K562 (cell line): ENCODE data around the gene NTN3. TPM values are rescaled to one million over a fixed set of nuclear protein-coding genes. Genes with fewer than 3 reads are reported as not detected.

Experiments used
- ATAC-seq: fragments of 200-7000 bp; cut with Tn5 transposase; 3 replicates; pipeline ENCODE4 v1.9.1; 2020; ENCODE audit warnings: moderate library complexity
- BruUV-seq: library from RNA; stranded (reverse); fragments of 400-500 nt; replicated peaks from 2 replicates; lab custom pipeline; 2021; lab: Mats Ljungman, UMichigan
- CTCF ChIA-PET: fragments of 300-600 bp; formaldehyde crosslinking; extraction: SDS; loops from one replicate; lab custom pipeline; 2021; ENCODE audit warnings: low intra/inter-chr PET ratio; lab: Yijun Ruan, JAX
- POLR2A ChIA-PET: fragments of 300-600, 350-650 bp; sonication (Branson Sonifier 250); formaldehyde crosslinking; extraction: SDS; loops from one replicate; lab custom pipeline; 2021; ENCODE audit warnings: antibody characterized with exemption, inconsistent platforms; lab: Yijun Ruan, JAX
- DNase-seq, 4 experiments: peaks; one replicate each; pipeline versions ENCODE4 v3.0.0 to v3.0.0-alpha.2; 2011 to 2018; ENCODE audit warnings: low spot score in 3 of 4, mixed read lengths in 3 of 4; ENCODE audit errors: extremely low read depth in 1 of 4
- FAIRE-seq: peaks from 2 replicates; lab custom pipeline; 2011; peaks lifted over from hg19 to GRCh38; lab: Jason Lieb, UNC
- H2AFZ ChIP-seq: 2 replicates; pipeline ENCODE4 v1.6.0; 2011; ENCODE audit warnings: low read depth, low read length, control low read depth, inconsistent platforms
- H3K27ac ChIP-seq: fragments of 200-600 bp; 3 replicates; pipeline ENCODE4 v1.8.0; 2011; ENCODE audit warnings: low read depth, mild to moderate bottlenecking, control low read depth, inconsistent platforms, low read length, moderate library complexity, mixed read lengths; ENCODE audit errors: extremely low read depth
- H3K27me3 ChIP-seq, 2 experiments: fragments of 300-600 bp in 1 of 2; 2 replicates in 1 of 2; 3 replicates in 1 of 2; pipeline versions ENCODE4 v1.6.0 to v1.8.0; 2011; ENCODE audit warnings: inconsistent platforms in 2 of 2, low read length in 2 of 2, mild to moderate bottlenecking in 1 of 2, mixed read lengths in 1 of 2, moderate library complexity in 1 of 2; ENCODE audit not compliant: control insufficient read depth in 2 of 2, insufficient read depth in 2 of 2
- H3K36me3 ChIP-seq: fragments of 300-600 bp; 3 replicates; pipeline ENCODE4 v1.8.0; 2011; ENCODE audit warnings: mild to moderate bottlenecking, low read length, inconsistent platforms; ENCODE audit not compliant: control insufficient read depth, insufficient read depth
- H3K4me1 ChIP-seq, 2 experiments: fragments of 200-600 bp in 1 of 2; replicated peaks in 1 of 2; 2 replicates in 1 of 2; 3 replicates in 1 of 2; pipeline versions ENCODE4 v1.5.1 to v1.8.0; 2011; ENCODE audit warnings: inconsistent platforms in 2 of 2, low read length in 2 of 2, mild to moderate bottlenecking in 1 of 2, mixed read lengths in 1 of 2, moderate library complexity in 1 of 2; ENCODE audit not compliant: control insufficient read depth in 2 of 2, insufficient read depth in 2 of 2
- H3K4me2 ChIP-seq: 2 replicates; pipeline ENCODE4 v1.6.1; 2011; ENCODE audit warnings: low read length, control low read depth, inconsistent platforms, mixed read lengths; ENCODE audit not compliant: insufficient read depth
- H3K4me3 ChIP-seq: fragments of 200-600 bp; sonication (generic), shearing (Covaris generic); 2 replicates; pipeline ENCODE4 v1.5.1; 2016; ENCODE audit warnings: control low read depth, inconsistent platforms
- H3K79me2 ChIP-seq: fragments of 200-600 bp; 3 replicates; pipeline ENCODE4 v1.8.0; 2011; ENCODE audit warnings: low read length, inconsistent platforms; ENCODE audit not compliant: control insufficient read depth, insufficient read depth
- H3K9ac ChIP-seq, 2 experiments: 2 replicates each; pipeline versions ENCODE4 v1.6.0 to v1.6.1; 2011; ENCODE audit warnings: low read depth in 2 of 2, low read length in 2 of 2, control low read depth in 1 of 2, inconsistent platforms in 1 of 2, mild to moderate bottlenecking in 1 of 2, mixed read lengths in 1 of 2; ENCODE audit not compliant: insufficient read depth in 1 of 2
- H3K9me1 ChIP-seq: one replicate; pipeline ENCODE4 v1.6.0; 2011; ENCODE audit warnings: inconsistent platforms, mild to moderate bottlenecking, low read length, moderate library complexity; ENCODE audit not compliant: control insufficient read depth, insufficient read depth
- H3K9me3 ChIP-seq: replicated peaks from 2 replicates; pipeline ENCODE4 v1.5.1; 2011; ENCODE audit warnings: low read depth, low read length, inconsistent platforms; ENCODE audit not compliant: control insufficient read depth, insufficient read depth
- H4K20me1 ChIP-seq: replicated peaks from 2 replicates; pipeline ENCODE4 v1.6.1; 2011; ENCODE audit warnings: low read length, inconsistent platforms, mixed read lengths; ENCODE audit not compliant: control insufficient read depth, insufficient read depth
- E2F3 ChIP-seq: fragments of 250-450 bp; sonication (Bioruptor Pico); IDR thresholded peaks from 2 replicates; pipeline ENCODE4 v1.4.0; 2020; ENCODE audit warnings: mild to moderate bottlenecking
- GATAD2B ChIP-seq: fragments of 450-650 bp; IDR thresholded peaks from 2 replicates; pipeline ENCODE4 v1.6.1; 2017; ENCODE audit warnings: mild to moderate bottlenecking, borderline replicate concordance
- JUND ChIP-seq, 2 experiments: IDR thresholded peaks; 2 replicates in 1 of 2; 3 replicates in 1 of 2; pipeline ENCODE4 v1.6.1; 2011; ENCODE audit warnings: borderline replicate concordance in 2 of 2, low read depth in 2 of 2, low read length in 2 of 2, improper control_type of control experiment in 1 of 2, missing biosample characterization in 1 of 2, missing genetic modification characterization in 1 of 2, missing genetic modification reagents in 1 of 2
- KAT7 ChIP-seq: sonication (generic); formaldehyde crosslinking; IDR thresholded peaks from 2 replicates; pipeline ENCODE4 v1.8.0; 2022; ENCODE audit warnings: missing genetic modification reagents, mild to moderate bottlenecking, borderline replicate concordance
- MED1 ChIP-seq: sonication (generic); formaldehyde crosslinking; IDR thresholded peaks from 2 replicates; pipeline ENCODE4 v1.8.1; 2023; ENCODE audit warnings: missing genetic modification reagents, borderline replicate concordance
- POLR2A ChIP-seq: fragments of 450-650 bp; conservative IDR thresholded peaks from 2 replicates; pipeline ENCODE4 v1.6.1; 2016
- SMAD4 ChIP-seq: fragments of 250-450 bp; sonication (Bioruptor Pico); conservative IDR thresholded peaks from 2 replicates; pipeline ENCODE4 v1.8.0; 2021; ENCODE audit warnings: inconsistent platforms, mild to moderate bottlenecking, moderate library complexity
- THRA ChIP-seq: fragments of 450-650 bp; IDR thresholded peaks from 2 replicates; pipeline ENCODE4 v1.6.1; 2017; ENCODE audit warnings: mild to moderate bottlenecking, moderate library complexity
- ZBTB2 ChIP-seq: fragments of 450-650 bp; IDR thresholded peaks from 2 replicates; pipeline ENCODE4 v1.6.1; 2016; ENCODE audit warnings: antibody characterized with exemption
- ZNF57 ChIP-seq: fragments of 450-650 bp; formaldehyde crosslinking; IDR thresholded peaks from 2 replicates; pipeline ENCODE4 v1.4.0; 2020; ENCODE audit warnings: mild to moderate bottlenecking, moderate library complexity
- WGBS: fragments of 100-300 bp; shearing (Covaris generic); methylation state at CpG from one replicate; pipeline ENCODE4 v1.1.6; 2016; ENCODE audit warnings: low coverage, mixed read lengths; ENCODE audit not compliant: insufficient coverage; ENCODE audit errors: missing lambda C conversion rate; 5-methylcytosine and 5-hydroxymethylcytosine counted together
- in situ Hi-C: fragments of 300-500 bp; cut with MboI; formaldehyde crosslinking; loops from 4 replicates; pipeline ENCODE4 v1.15.0; 2018; ENCODE audit warnings: inconsistent platforms, mixed read lengths
- intact Hi-C: fragments of 100-400 bp; cut with micrococcal nuclease; formaldehyde crosslinking; loops from 2 replicates; pipeline ENCODE4 v1.14.2; 2022
- polyA plus RNA-seq, 8 experiments: library from polyadenylated mRNA; depleted of rRNA in 4 of 8; stranded (reverse) in 5 of 8; unstranded in 3 of 8; fragments of >200 nt; fragmentation: Nextera tagmentation in 2 of 8; fragmentation: Illumina TruSeq in 1 of 8; extraction: Ambion mirVana in 2 of 8; extraction: Trizol in 1 of 8; gene quantifications; 2 replicates each; pipeline versions ENCODE4 v1.2.1 to v1.2.3, GENCODE V29; 2011 to 2014; ENCODE audit warnings: inconsistent platforms in 1 of 8, missing spikeins in 1 of 8
- total RNA-seq, 7 experiments: library from RNA; depleted of rRNA in 6 of 7; stranded (reverse); fragments of >200 nt in 6 of 7; fragmentation: Illumina TruSeq in 2 of 7; extraction: Trizol in 2 of 7; gene quantifications; 2 replicates each; pipeline versions ENCODE4 v1.2.1 to v1.2.3, GENCODE V29; 2011 to 2021; ENCODE audit warnings: low replicate concordance in 1 of 7
- TF ChIP-seq, protein P1 (sequence below): sonication (generic); formaldehyde crosslinking; IDR thresholded peaks from 2 replicates; pipeline ENCODE4 v1.8.0; 2022; ENCODE audit warnings: mild to moderate bottlenecking, missing genetic modification reagents, borderline replicate concordance
- TF ChIP-seq, protein P2 (sequence below): fragments of 250-450 bp; sonication (Bioruptor Pico); IDR thresholded peaks from 2 replicates; pipeline ENCODE4 v1.4.0; 2020; ENCODE audit warnings: borderline replicate concordance

The NTN3 gene
- total and polyA plus RNA-seq, 9 of the 15 experiments (the other 6 are each of a cell fraction or from before 2014, with no cell fraction given), result not detected

GRCh38 chr16:2428784-2429033 is 42.4 kb upstream of the NTN3 start (continued):
- TF ChIP-seq, protein P1, sequence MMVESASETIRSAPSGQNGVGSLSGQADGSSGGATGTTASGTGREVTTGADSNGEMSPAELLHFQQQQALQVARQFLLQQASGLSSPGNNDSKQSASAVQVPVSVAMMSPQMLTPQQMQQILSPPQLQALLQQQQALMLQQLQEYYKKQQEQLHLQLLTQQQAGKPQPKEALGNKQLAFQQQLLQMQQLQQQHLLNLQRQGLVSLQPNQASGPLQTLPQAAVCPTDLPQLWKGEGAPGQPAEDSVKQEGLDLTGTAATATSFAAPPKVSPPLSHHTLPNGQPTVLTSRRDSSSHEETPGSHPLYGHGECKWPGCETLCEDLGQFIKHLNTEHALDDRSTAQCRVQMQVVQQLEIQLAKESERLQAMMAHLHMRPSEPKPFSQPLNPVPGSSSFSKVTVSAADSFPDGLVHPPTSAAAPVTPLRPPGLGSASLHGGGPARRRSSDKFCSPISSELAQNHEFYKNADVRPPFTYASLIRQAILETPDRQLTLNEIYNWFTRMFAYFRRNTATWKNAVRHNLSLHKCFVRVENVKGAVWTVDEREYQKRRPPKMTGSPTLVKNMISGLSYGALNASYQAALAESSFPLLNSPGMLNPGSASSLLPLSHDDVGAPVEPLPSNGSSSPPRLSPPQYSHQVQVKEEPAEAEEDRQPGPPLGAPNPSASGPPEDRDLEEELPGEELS (CRISPR knock-in tag), result no peak

- CTCF ChIA-PET, result interaction anchor here (0.6 to 3.8 kb wide), 4 partner anchors 11 to 446 kb away, joined by 3 to 17 read pairs (median 8); partner anchors contain the start of gene ABCA3
- H3K4me1 ChIP-seq, result peaks cover 21 to 34% of the 10 kb centered on the region in 2 experiments; a peak in 4 of 5 replicates
- H3K27me3 ChIP-seq, result no peaks in the 10 kb centered on the region
- WGBS, result 2% methylated on average over 52 of the region's 103 CpGs
- H3K36me3 ChIP-seq, result peaks cover 41% of the 10 kb centered on the region
- intact Hi-C loops (loop anchor here (2.0 kb wide), 2 partner anchors 72 to 132 kb away; no protein-coding TSS in a partner anchor), in situ Hi-C loops (no loop called here)
- peak within 1 kb of the TSS; percentile 93 for H3K4me3 ChIP-seq
- peaks cover 44% of the 10 kb centered on the region for H3K79me2 ChIP-seq
- H3K4me2 ChIP-seq, result peak within 1 kb of the TSS; percentile 94
- BruUV-seq, result no TSS peak
- peak within 1 kb of the TSS; percentile 98 for H3K27ac ChIP-seq
- FAIRE-seq, result peak; percentile 85
- H3K9me1 ChIP-seq, result no peaks in the 10 kb centered on the region
- POLR2A ChIA-PET, result interaction anchor here (0.9 to 2.8 kb wide), 9 partner anchors 11 to 274 kb away, joined by 3 to 17 read pairs (median 4); partner anchors contain the start of genes AMDHD2 and TRAF7
- ATAC-seq, result peak; percentile 93
- H3K9ac ChIP-seq, result peak within 1 kb of the TSS; percentile 99
- H2AFZ ChIP-seq, result peak within 1 kb of the TSS; percentile 96
- DNase-seq, result peak; percentile 98 to 100 (median 98)
- no peaks in the 10 kb centered on the region; the same call in none of the 2 replicates for H4K20me1 ChIP-seq
- H3K9me3 ChIP-seq, result no peaks in the 10 kb centered on the region
- TF ChIP-seq SMAD4 (CRISPR knock-in tag), result peak; percentile 36
- no peak for TF ChIP-seq ZBTB2
- peak; percentile 21 for TF ChIP-seq POLR2A
- TF ChIP-seq, protein P2, sequence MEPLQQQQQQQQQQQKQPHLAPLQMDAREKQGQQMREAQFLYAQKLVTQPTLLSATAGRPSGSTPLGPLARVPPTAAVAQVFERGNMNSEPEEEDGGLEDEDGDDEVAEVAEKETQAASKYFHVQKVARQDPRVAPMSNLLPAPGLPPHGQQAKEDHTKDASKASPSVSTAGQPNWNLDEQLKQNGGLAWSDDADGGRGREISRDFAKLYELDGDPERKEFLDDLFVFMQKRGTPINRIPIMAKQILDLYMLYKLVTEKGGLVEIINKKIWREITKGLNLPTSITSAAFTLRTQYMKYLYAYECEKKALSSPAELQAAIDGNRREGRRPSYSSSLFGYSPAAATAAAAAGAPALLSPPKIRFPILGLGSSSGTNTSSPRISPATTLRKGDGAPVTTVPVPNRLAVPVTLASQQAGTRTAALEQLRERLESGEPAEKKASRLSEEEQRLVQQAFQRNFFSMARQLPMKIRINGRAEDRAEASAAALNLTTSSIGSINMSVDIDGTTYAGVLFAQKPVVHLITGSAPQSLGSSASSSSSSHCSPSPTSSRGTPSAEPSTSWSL (CRISPR knock-in tag), result 0 out of 2 replicates have a peak, but pooled peaks have one; percentile 12
- no peak for TF ChIP-seq THRA
- peak; percentile 64; the same call in 1 of the 2 replicates for TF ChIP-seq GATAD2B
- TF ChIP-seq ZNF57 (CRISPR knock-in tag), result 0 out of 2 replicates have a peak, but pooled peaks have one; percentile 46
- TF ChIP-seq MED1 (CRISPR knock-in tag), result no peak
- no peak for TF ChIP-seq JUND (IDR thresholded peaks at IDR 0.05; ENCODE audit: borderline replicate concordance, low read depth, low read length)
- no peak for TF ChIP-seq JUND (tag; IDR thresholded peaks at IDR 0.05; ENCODE audit: borderline replicate concordance, low read depth, low read length)
- TF ChIP-seq E2F3, result 0 out of 2 replicates have a peak, but pooled peaks have one; percentile 52
- TF ChIP-seq KAT7, result 0 out of 2 replicates have a peak, but pooled peaks have one; percentile 72
These were observed 41.9 kb upstream of the NTN3 start, which contains the start of gene CCNF for GRCh38 chr16:2429034-2429770. CCNF (plus strand) TSS chr16:2429447; CDS start chr16:2429482, 35 bp downstream.
